ENCODE results near the gene GLIPR1L2. TPM values are rescaled to one million over a fixed set of nuclear protein-coding genes. Genes with fewer than 3 reads are reported as not detected.
"Not testable (repeated sequence)": the region's sequence is repeated elsewhere in the genome, so short reads cannot be mapped to it uniquely, and the experiment has no call there.

GLIPR1L2 gene
- total RNA-seq, 3 donors from 2014 or later: 0.80 to 6.3 (median 2.3) TPM

- H3K4me3 ChIP-seq: no peak overlapping the region
- TF ChIP-seq POLR2AphosphoS5 (IDR thresholded peaks at IDR 0.05): no peak
- no peak for TF ChIP-seq CTCF (IDR thresholded peaks at IDR 0.05)
- intact Hi-C loops (cut with DNase I; ENCODE audit: low total_unique reads): no loop called here
- no peak for DNase-seq (ENCODE audit: low spot score in 2 of 2)
- no peaks in the 10 kb centered on the region for H3K36me3 ChIP-seq
- no peaks in the 10 kb centered on the region for H3K4me1 ChIP-seq
- no peaks in the 10 kb centered on the region for H3K27me3 ChIP-seq
- peaks cover 0 to 12% of the 10 kb centered on the region in 2 donors for H3K9me3 ChIP-seq
- H3K27ac ChIP-seq: no peak overlapping the region
Observed at GRCh38 chr12:75455839-75456238, 65.0 kb downstream of the GLIPR1L2 start.

- Histone ChIP-seq H3K4me1 (no peaks in the 10 kb centered on the region), H3K9me3 (peaks cover 0 to 12% of the 10 kb centered on the region in 2 donors), H3K27ac (no peak overlapping the region), H3K27me3 (no peaks in the 10 kb centered on the region), H3K4me3 (no peak overlapping the region), H3K36me3 (no peaks in the 10 kb centered on the region)
- no peak for DNase-seq (ENCODE audit: low spot score in 2 of 2)
- intact Hi-C loops (cut with DNase I; ENCODE audit: low total_unique reads): no loop called here
- TF ChIP-seq CTCF (IDR thresholded peaks at IDR 0.05) (no peak), POLR2A (IDR thresholded peaks at IDR 0.05) (no peak), POLR2AphosphoS5 (IDR thresholded peaks at IDR 0.05) (no peak)
Observed at GRCh38 chr12:75457191-75457590, 66.3 kb downstream of the GLIPR1L2 start.

GRCh38 chr12:75457866-75458265 lies 67.0 kb downstream of the GLIPR1L2 start:
- H3K27ac ChIP-seq; H3K36me3 ChIP-seq; DNase-seq (ENCODE audit: low spot score in 2 of 2); intact Hi-C loops (cut with DNase I; ENCODE audit: low total_unique reads); H3K4me3 ChIP-seq; H3K27me3 ChIP-seq; H3K4me1 ChIP-seq: not testable (repeated sequence)
- H3K9me3 ChIP-seq: peaks cover 0 to 12% of the 10 kb centered on the region in 2 donors

- H3K4me3 ChIP-seq: no peak overlapping the region
- intact Hi-C loops (cut with DNase I; ENCODE audit: low total_unique reads): no loop called here
- peaks cover 0 to 23% of the 10 kb centered on the region in 2 donors for H3K9me3 ChIP-seq
- H3K36me3 ChIP-seq: no peaks in the 10 kb centered on the region
- no peaks in the 10 kb centered on the region for H3K4me1 ChIP-seq
- no peaks in the 10 kb centered on the region for H3K27me3 ChIP-seq
- TF ChIP-seq POLR2AphosphoS5 (IDR thresholded peaks at IDR 0.05): no peak
- no peak for TF ChIP-seq POLR2A (IDR thresholded peaks at IDR 0.05)
- no peak for TF ChIP-seq CTCF (IDR thresholded peaks at IDR 0.05)
- no peak for DNase-seq (ENCODE audit: low spot score in 2 of 2)
- no peak overlapping the region for H3K27ac ChIP-seq
Observed at GRCh38 chr12:75459755-75460154, 68.9 kb downstream of the GLIPR1L2 start.

GRCh38 chr12:75460204-75460603 lies 69.3 kb downstream of the GLIPR1L2 start:
- Histone ChIP-seq H3K27ac (no peak overlapping the region), H3K4me3 (no peak overlapping the region), H3K9me3 (peaks cover 0 to 23% of the 10 kb centered on the region in 2 donors), H3K27me3 (no peaks in the 10 kb centered on the region), H3K4me1 (no peaks in the 10 kb centered on the region), H3K36me3 (no peaks in the 10 kb centered on the region)
- no peak for TF ChIP-seq CTCF (IDR thresholded peaks at IDR 0.05)
- TF ChIP-seq POLR2A (IDR thresholded peaks at IDR 0.05): no peak
- no peak for TF ChIP-seq POLR2AphosphoS5 (IDR thresholded peaks at IDR 0.05)
- DNase-seq (ENCODE audit: low spot score in 2 of 2): no peak
- intact Hi-C loops (cut with DNase I; ENCODE audit: low total_unique reads): no loop called here
